Suprapubic skin (tissue), 4 donors: ENCODE data around the gene CPA5. TPM values are rescaled to one million over a fixed set of nuclear protein-coding genes. Genes with fewer than 3 reads are reported as not detected.
"Not testable (repeated sequence)": the region's sequence is repeated elsewhere in the genome, so short reads cannot be mapped to it uniquely, and the experiment has no call there.

Source experiments
- DNase-seq, 2 donors: peaks; one replicate each; pipeline ENCODE4 v3.0.0-alpha.2; 2019; ENCODE audit warnings: low spot score in 2 of 2
- H3K27ac ChIP-seq: fragments of 200-600 bp; sonication (generic); one replicate; pipeline ENCODE4 v1.5.1; 2019
- H3K27me3 ChIP-seq: fragments of 200-600 bp; sonication (generic); one replicate; pipeline ENCODE4 v1.5.1; 2019
- H3K36me3 ChIP-seq: fragments of 200-600 bp; sonication (generic); one replicate; pipeline ENCODE4 v1.5.1; 2019
- H3K4me1 ChIP-seq: fragments of 200-600 bp; sonication (generic); one replicate; pipeline ENCODE4 v1.5.1; 2019
- H3K4me3 ChIP-seq: fragments of 200-600 bp; sonication (generic); one replicate; pipeline ENCODE4 v1.5.1; 2019; ENCODE audit warnings: mild to moderate bottlenecking
- H3K9me3 ChIP-seq: fragments of 200-600 bp; sonication (generic); one replicate; pipeline ENCODE4 v1.5.1; 2019
- EP300 ChIP-seq: sonication (generic); formaldehyde crosslinking; IDR thresholded peaks from one replicate; pipeline ENCODE4 v1.6.1; 2017; ENCODE audit warnings: antibody characterized with exemption
- POLR2A ChIP-seq, 2 donors: fragments of 450-650 bp; IDR thresholded peaks; one replicate each; pipeline ENCODE4 v1.6.1; 2017; ENCODE audit warnings: antibody characterized with exemption in 2 of 2, mild to moderate bottlenecking in 2 of 2, moderate library complexity in 2 of 2
- POLR2AphosphoS5 ChIP-seq, 3 donors: sonication (generic); formaldehyde crosslinking; IDR thresholded peaks; one replicate each; pipeline ENCODE4 v1.6.1; 2017; ENCODE audit warnings: antibody characterized with exemption in 3 of 3
- WGBS: methylation state at CpG from one replicate; pipeline ENCODE4 v1.1.5; 2018; 5-methylcytosine and 5-hydroxymethylcytosine counted together
- total RNA-seq, 4 donors: library from RNA; depleted of rRNA; stranded (reverse); fragments of >200 nt; gene quantifications; one replicate each; pipeline ENCODE4 v1.1.0, GENCODE V29; 2016
- TF ChIP-seq, protein P1 (sequence below), 2 donors: fragments of 200-600 bp in 1 of 2; fragments of 450-650 bp in 1 of 2; sonication (generic) in 1 of 2; IDR thresholded peaks; one replicate each; pipeline ENCODE4 v1.5.1; 2016 to 2019; ENCODE audit warnings: antibody characterized with exemption in 2 of 2, mild to moderate bottlenecking in 1 of 2, moderate library complexity in 1 of 2

The CPA5 gene
- total RNA-seq, 4 donors from 2014 or later: 0.30 TPM; not detected in 3

GRCh38 chr7:130319541-130319940, 25.1 kb upstream of the CPA5 start:
- H3K4me3 ChIP-seq: no peak overlapping the region
- TF ChIP-seq EP300: no peak
- no peak for TF ChIP-seq POLR2A (IDR thresholded peaks at IDR 0.05)
- TF ChIP-seq, protein P1, sequence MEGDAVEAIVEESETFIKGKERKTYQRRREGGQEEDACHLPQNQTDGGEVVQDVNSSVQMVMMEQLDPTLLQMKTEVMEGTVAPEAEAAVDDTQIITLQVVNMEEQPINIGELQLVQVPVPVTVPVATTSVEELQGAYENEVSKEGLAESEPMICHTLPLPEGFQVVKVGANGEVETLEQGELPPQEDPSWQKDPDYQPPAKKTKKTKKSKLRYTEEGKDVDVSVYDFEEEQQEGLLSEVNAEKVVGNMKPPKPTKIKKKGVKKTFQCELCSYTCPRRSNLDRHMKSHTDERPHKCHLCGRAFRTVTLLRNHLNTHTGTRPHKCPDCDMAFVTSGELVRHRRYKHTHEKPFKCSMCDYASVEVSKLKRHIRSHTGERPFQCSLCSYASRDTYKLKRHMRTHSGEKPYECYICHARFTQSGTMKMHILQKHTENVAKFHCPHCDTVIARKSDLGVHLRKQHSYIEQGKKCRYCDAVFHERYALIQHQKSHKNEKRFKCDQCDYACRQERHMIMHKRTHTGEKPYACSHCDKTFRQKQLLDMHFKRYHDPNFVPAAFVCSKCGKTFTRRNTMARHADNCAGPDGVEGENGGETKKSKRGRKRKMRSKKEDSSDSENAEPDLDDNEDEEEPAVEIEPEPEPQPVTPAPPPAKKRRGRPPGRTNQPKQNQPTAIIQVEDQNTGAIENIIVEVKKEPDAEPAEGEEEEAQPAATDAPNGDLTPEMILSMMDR (IDR thresholded peaks at IDR 0.05): no peak
- TF ChIP-seq POLR2AphosphoS5 (IDR thresholded peaks at IDR 0.05): no peak
- no peak for DNase-seq
- H3K27ac ChIP-seq: no peak overlapping the region
- 95% methylated on average over 1 of the region's 1 CpG for WGBS
- no peaks in the 10 kb centered on the region for H3K9me3 ChIP-seq
- no peaks in the 10 kb centered on the region for H3K4me1 ChIP-seq
- H3K36me3 ChIP-seq: no peaks in the 10 kb centered on the region
- H3K27me3 ChIP-seq: no peaks in the 10 kb centered on the region

DNA sequence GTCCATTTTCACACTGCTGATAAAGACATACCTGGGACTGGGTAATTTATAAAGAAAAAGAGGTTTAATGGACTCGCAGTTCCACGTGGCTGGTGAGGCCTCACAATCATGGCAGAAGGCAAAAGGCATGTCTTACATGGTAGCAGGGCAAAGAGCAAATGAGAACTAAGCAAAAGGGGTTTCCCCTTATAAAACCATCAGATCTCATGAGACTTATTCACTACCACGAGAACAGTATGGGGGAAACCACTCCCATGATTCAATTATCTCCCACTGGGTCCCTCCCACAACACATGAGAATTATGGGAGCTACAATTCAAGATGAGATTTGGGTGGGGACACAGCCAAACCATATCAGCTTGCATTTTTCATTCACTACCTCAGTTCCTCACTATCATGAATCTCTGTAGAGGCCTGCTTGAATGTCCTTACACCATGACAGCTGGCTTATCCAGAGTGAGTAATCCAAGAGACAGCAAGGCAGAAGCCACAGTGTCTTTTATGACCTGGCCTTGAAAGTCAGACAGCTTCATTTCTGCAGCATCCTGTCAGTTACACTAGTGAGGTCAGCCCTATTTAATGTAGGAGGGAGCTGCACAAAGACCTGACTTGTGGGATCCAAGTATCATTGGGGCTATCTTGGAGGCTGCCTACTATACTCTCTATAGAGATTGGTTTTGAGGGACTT, 22.9 kb upstream of the CPA5 start:
- not testable (repeated sequence) for H3K4me1 ChIP-seq, H3K27me3 ChIP-seq
- WGBS: 89% methylated on average over 3 of the region's 3 CpGs

DNA sequence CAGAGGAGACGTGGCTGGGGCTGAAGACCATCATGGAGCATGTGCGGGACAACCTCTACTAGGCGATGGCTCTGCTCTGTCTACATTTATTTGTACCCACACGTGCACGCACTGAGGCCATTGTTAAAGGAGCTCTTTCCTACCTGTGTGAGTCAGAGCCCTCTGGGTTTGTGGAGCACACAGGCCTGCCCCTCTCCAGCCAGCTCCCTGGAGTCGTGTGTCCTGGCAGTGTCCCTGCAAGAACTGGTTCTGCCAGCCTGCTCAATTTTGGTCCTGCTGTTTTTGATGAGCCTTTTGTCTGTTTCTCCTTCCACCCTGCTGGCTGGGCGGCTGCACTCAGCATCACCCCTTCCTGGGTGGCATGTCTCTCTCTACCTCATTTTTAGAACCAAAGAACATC, 22.0 kb upstream of the CPA5 start:
- no peak overlapping the region for H3K27ac ChIP-seq
- no peak for DNase-seq

More for the DNA sequence above, 22.9 kb upstream of the CPA5 start:
- H3K27ac ChIP-seq, H3K36me3 ChIP-seq, H3K9me3 ChIP-seq, H3K4me3 ChIP-seq, DNase-seq: not testable (repeated sequence)

GRCh38 chr7:130324306-130324943, 20.2 kb upstream of the CPA5 start:
- H3K27me3 ChIP-seq: no peaks in the 10 kb centered on the region
- no peaks in the 10 kb centered on the region for H3K9me3 ChIP-seq
- H3K4me3 ChIP-seq: no peak overlapping the region
- no peaks in the 10 kb centered on the region for H3K36me3 ChIP-seq
- no peak overlapping the region for H3K27ac ChIP-seq
- DNase-seq: no peak
- TF ChIP-seq POLR2A (IDR thresholded peaks at IDR 0.05) (no peak), EP300 (no peak)
- WGBS: 82% methylated on average over 10 of the region's 10 CpGs
- no peaks in the 10 kb centered on the region for H3K4me1 ChIP-seq

More for the DNA sequence above, 22.0 kb upstream of the CPA5 start:
- no peaks in the 10 kb centered on the region for H3K9me3 ChIP-seq
- TF ChIP-seq, protein P1 (IDR thresholded peaks at IDR 0.05): no peak
- TF ChIP-seq EP300: no peak
- no peak for TF ChIP-seq POLR2AphosphoS5 (IDR thresholded peaks at IDR 0.05)
- no peak for TF ChIP-seq POLR2A (IDR thresholded peaks at IDR 0.05)
- no peaks in the 10 kb centered on the region for H3K36me3 ChIP-seq
- WGBS: 77% methylated on average over 7 of the region's 7 CpGs
- no peaks in the 10 kb centered on the region for H3K4me1 ChIP-seq
- H3K27me3 ChIP-seq: no peaks in the 10 kb centered on the region
- no peak overlapping the region for H3K4me3 ChIP-seq

DNA sequence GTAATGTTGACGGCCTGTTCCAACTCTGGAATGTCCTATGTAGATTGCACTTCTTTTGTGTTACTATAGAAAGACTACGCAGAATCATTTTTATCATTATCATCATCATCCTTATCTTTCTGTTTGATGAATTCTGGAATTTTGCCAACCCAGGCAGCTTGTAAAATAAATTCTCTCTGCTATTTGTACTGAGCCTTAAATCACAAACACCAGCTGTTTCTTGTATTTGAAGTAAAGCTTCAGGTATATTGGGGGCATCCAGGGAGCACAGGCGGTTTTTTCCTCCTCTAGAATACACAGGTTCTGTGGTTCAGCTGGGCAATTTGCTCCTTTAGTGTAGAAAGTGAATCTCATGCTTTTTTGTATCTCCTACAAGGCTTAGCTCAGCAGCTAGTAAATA, 14.9 kb upstream of the CPA5 start:
- Histone ChIP-seq H3K9me3 (no peaks in the 10 kb centered on the region), H3K27ac (no peak overlapping the region), H3K4me1 (peaks cover 12% of the 10 kb centered on the region), H3K36me3 (no peaks in the 10 kb centered on the region), H3K4me3 (no peak overlapping the region), H3K27me3 (no peaks in the 10 kb centered on the region)
- 60% methylated on average over 3 of the region's 3 CpGs for WGBS
- DNase-seq: no peak
- TF ChIP-seq POLR2AphosphoS5 (IDR thresholded peaks at IDR 0.05) (no peak), EP300 (no peak), POLR2A (IDR thresholded peaks at IDR 0.05) (no peak)
- TF ChIP-seq, protein P1 (IDR thresholded peaks at IDR 0.05): no peak

- DNase-seq: no peak
- 97% methylated on average over 4 of the region's 4 CpGs for WGBS
- H3K4me3 ChIP-seq: no peak overlapping the region
- H3K36me3 ChIP-seq: no peaks in the 10 kb centered on the region
- no peak for TF ChIP-seq EP300
- TF ChIP-seq, protein P1 (IDR thresholded peaks at IDR 0.05): no peak
- no peak for TF ChIP-seq POLR2AphosphoS5 (IDR thresholded peaks at IDR 0.05)
- no peak for TF ChIP-seq POLR2A (IDR thresholded peaks at IDR 0.05)
- H3K4me1 ChIP-seq: peaks cover 12% of the 10 kb centered on the region
- H3K27ac ChIP-seq: no peak overlapping the region
- no peaks in the 10 kb centered on the region for H3K27me3 ChIP-seq
- no peaks in the 10 kb centered on the region for H3K9me3 ChIP-seq
Observed at GRCh38 chr7:130332259-130333053, 12.2 kb upstream of the CPA5 start.
